IPS-20b (cell line): ENCODE data around the gene OMA1.

Experiments
- H3K27ac ChIP-seq: one replicate; pipeline ENCODE4 v1.5.1; 2013; ENCODE audit warnings: low read length
- H3K27me3 ChIP-seq: 2 replicates; pipeline ENCODE4 v1.6.1; 2013; ENCODE audit warnings: mild to moderate bottlenecking, low read length, inconsistent platforms; ENCODE audit not compliant: insufficient read depth
- H3K36me3 ChIP-seq: 2 replicates; pipeline ENCODE4 v1.6.1; 2013; ENCODE audit warnings: low read depth, mild to moderate bottlenecking, inconsistent platforms, low read length, moderate library complexity; ENCODE audit not compliant: insufficient read depth
- H3K4me1 ChIP-seq: 2 replicates; pipeline ENCODE4 v1.6.1; 2013; ENCODE audit warnings: mild to moderate bottlenecking, control low read depth, inconsistent platforms, low read length, moderate library complexity; ENCODE audit not compliant: insufficient read depth
- H3K4me3 ChIP-seq: 2 replicates; pipeline ENCODE4 v1.5.1; 2013; ENCODE audit warnings: mild to moderate bottlenecking, low read length, inconsistent platforms
- H3K9ac ChIP-seq: 2 replicates; pipeline ENCODE4 v1.6.1; 2013; ENCODE audit warnings: low read depth, mild to moderate bottlenecking, inconsistent platforms, low read length, moderate library complexity
- H3K9me3 ChIP-seq: 2 replicates; pipeline ENCODE4 v1.6.1; 2013; ENCODE audit warnings: mild to moderate bottlenecking, low read depth, low read length, inconsistent platforms; ENCODE audit not compliant: insufficient read depth

The OMA1 gene

DNA sequence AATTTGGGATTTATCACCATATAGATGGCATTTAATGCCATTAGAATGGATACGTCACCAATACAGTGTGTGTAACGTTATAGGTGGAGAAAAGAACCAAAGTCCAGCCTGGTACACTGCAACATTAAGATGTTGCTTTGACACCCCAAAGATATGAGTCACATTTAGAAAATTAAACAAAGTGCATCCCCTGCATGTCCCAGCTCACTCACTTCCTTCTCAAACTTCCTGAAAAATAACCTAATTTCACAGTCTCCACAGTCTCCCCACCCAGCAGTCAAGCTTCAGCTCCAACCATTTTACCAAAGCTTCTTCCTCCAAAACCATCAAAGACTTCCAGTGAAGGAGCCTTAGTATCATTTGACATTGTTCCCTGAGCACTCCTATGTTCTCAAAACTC is 111.9 kb downstream of the OMA1 start:
- no peaks in the 10 kb centered on the region for H3K36me3 ChIP-seq
- no peak overlapping the region for H3K4me3 ChIP-seq
- H3K4me1 ChIP-seq = peaks cover 8% of the 10 kb centered on the region
- H3K9me3 ChIP-seq = no peaks in the 10 kb centered on the region
- no peak overlapping the region for H3K9ac ChIP-seq
- H3K27me3 ChIP-seq = no peaks in the 10 kb centered on the region
- no peak overlapping the region for H3K27ac ChIP-seq

DNA sequence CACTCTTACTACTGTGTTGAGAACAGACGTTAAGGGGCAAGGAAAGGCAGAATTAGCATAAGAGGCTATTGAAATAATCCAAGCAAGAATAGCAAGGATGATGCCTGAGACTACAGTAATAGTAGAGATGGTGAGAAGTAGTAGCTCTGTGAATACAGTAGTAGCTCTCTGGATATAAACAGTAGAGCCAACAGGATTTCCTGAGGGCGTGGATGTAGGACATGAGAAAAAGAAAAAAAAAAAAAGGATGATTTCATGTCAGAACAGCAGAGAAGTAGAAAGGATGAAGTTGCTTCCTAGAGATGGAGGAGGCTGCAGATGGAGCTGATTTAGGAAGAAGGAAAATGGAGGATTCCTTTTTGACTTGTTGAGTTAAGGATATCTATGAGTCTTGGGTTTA is 112.3 kb downstream of the OMA1 start:
- H3K9ac ChIP-seq = no peak overlapping the region
- no peaks in the 10 kb centered on the region for H3K9me3 ChIP-seq
- H3K36me3 ChIP-seq = no peaks in the 10 kb centered on the region
- no peak overlapping the region for H3K4me3 ChIP-seq
- H3K4me1 ChIP-seq = peaks cover 8% of the 10 kb centered on the region
- H3K27me3 ChIP-seq = no peaks in the 10 kb centered on the region
- H3K27ac ChIP-seq = no peak overlapping the region

DNA sequence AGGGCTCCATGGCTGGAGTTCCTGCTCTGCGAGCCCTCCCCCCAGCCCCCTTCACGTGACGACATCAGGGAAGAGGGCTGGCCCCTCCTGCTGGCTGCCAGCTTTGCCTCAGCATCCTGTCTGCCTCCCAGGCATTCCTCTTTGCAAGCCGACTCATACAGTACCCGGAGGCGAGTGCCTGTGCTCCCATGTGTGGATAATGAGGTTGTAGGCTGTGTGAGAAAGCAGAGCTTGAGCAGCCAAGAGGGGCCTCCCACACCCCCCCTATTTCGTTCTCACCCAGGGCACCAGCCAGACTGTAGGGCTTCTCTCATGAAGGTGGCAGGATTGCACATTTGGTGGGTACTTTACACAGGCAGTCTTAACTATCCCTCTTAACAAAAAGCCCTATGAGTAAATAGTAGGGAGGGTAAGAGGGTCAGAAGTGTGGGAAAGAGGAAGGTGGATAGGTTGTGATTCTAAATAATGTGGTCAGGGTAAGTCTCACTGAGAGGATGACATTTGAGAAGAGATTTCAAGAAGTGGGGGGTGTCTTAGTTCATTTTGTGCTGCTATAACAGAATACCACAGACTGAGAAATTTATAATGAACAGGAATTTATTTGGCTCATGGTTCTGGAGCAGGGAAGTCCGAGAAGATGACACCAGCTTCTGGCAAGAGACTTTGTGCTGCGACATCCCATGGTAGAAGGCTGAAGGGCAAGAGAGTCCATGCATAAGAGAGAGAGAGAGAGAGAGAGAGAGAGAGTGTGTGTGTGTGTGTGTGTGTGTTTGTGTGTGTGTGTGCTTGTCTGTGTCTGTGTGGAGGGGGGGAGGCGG is 113.5 kb downstream of the OMA1 start:
- H3K4me3 ChIP-seq = no peak overlapping the region
- no peaks in the 10 kb centered on the region for H3K9me3 ChIP-seq
- H3K27me3 ChIP-seq = no peaks in the 10 kb centered on the region
- peaks cover 8% of the 10 kb centered on the region for H3K4me1 ChIP-seq
- H3K9ac ChIP-seq = no peak overlapping the region; the same call in 1 of the 2 replicates
- no peak overlapping the region for H3K27ac ChIP-seq
- H3K36me3 ChIP-seq = no peaks in the 10 kb centered on the region

DNA sequence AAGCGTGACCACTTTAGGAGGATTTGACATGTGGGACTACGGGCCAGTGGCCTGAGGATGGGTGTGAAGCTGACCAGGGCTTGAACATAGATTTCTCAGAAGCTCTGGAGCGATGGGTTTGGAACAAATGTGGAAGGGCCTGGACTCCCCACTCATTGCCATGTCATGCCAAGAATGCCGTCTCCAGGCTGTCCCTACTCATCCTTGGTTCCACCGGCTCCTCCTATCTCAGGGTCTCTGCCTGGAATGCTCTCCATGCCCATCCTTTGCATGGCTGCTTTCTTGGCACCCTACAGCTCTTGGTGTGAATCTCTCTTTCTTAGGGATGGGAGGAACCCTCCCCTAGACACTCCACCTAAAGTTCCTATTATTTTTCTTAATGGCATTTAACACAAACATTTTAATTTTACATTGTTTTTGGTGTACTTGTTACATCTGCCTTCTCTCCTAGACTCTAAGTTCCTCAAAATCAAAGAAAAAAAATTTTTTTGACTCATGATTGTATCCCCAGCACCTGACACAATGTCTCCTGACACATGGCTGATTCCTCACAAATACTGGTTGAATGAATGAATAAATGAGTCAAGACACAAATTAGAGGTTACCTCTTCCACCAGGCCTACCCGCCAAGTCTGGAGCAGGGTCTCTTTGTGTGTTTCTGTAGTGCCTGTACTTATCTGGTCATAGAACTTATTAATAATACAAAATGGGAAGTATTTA is 114.5 kb downstream of the OMA1 start:
- Histone ChIP-seq H3K36me3 (no peaks in the 10 kb centered on the region), H3K4me3 (no peak overlapping the region)

More for the DNA sequence above, 114.5 kb downstream of the OMA1 start:
- H3K27me3 ChIP-seq = no peaks in the 10 kb centered on the region
- H3K9me3 ChIP-seq = no peaks in the 10 kb centered on the region
- no peak overlapping the region for H3K9ac ChIP-seq
- H3K27ac ChIP-seq = no peak overlapping the region
- peaks cover 8% of the 10 kb centered on the region for H3K4me1 ChIP-seq
